NCI-H2107 treated with DMSO at 0.1 percent for 48 hours (cell line): ENCODE results near the gene BAHCC1.

Experiments
- DNase-seq: peaks from one replicate; lab custom pipeline; 2025; ENCODE audit not compliant: unreplicated experiment; lab: John Stamatoyannopoulos, UW

Gene BAHCC1

DNA sequence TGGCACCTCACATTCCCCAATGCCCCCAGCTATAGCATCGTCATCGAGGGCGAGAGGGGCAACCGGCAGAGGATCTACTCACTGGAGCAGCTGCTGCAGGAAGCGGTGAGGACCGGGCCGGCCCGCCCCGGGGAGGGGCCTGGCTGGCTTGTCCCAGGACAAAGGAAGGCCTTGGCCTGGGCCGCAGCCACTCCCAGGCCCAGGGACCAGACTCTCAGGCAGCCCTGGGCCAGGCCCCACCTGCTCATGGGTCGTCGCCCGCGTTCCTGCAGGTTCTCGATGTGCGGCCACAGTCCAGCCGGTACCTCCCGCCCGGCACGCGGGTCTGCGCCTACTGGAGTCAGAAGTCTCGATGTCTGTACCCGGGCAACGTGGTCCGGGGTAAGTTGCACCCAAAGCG, 64.0 kb downstream of the BAHCC1 start:
- DNase-seq, result no peak

- DNase-seq, result no peak
Measured at GRCh38 chr17:81459864-81460263, 64.6 kb downstream of the BAHCC1 start.

DNA sequence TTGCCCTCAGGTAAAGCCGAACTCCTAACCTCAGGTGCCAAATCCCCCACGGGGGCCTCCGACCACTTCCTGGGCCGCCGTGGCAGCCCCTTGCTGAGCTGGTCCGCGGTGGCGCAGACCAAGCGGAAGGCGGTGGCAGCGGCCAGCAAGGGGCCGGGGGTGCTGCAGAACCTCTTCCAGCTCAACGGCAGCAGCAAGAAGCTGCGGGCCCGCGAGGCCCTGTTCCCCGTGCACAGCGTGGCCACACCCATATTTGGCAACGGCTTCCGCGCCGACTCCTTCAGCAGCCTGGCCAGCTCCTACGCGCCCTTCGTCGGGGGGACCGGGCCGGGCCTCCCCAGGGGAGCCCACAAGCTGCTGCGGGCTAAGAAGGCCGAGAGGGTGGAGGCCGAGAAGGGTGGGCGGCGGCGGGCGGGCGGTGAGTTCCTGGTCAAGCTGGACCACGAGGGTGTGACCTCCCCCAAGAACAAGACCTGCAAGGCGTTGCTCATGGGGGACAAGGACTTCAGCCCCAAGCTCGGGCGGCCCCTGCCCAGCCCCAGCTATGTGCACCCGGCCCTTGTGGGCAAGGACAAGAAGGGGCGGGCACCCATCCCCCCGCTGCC, 65.7 kb downstream of the BAHCC1 start:
- no peak for DNase-seq

DNA sequence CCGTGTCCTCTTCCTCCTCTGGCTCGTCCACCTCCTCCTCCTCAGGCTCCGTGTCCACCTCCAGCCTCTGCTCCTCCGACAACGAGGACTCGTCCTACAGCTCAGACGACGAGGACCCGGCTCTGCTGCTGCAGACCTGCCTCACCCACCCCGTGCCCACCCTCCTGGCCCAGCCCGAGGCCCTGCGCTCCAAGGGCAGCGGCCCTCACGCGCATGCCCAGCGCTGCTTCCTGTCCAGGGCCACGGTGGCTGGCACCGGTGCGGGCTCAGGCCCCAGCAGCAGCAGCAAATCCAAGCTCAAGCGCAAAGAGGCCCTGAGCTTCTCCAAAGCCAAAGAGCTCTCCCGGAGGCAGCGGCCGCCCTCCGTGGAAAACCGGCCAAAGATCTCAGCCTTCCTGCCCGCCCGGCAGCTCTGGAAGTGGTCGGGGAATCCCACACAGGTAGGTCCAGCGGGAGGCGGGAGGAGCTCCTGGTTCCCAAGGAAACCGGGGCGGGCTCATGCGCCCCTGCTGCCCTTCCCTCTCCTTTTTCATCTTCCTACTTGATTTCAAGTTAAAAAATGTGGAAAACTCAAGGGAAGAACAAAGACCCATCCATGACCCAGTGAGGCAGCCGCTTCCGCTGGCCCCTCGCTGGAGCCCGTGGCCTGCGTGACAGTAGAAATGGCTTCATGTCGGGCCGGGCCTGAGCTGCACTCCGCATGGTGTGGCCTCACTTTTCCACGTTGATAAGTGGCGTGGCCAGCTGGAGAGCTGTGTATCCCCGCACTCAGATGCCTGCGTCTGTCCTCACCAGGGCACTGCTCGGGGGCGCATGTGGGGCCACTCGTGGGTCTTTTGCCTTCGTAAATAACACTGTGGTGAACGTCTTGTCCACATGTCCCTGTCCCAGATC, 66.6 kb downstream of the BAHCC1 start:
- no peak for DNase-seq

GRCh38 chr17:81462506-81463125, 67.4 kb downstream of the BAHCC1 start:
- no peak for DNase-seq

- no peak for DNase-seq
Measured at GRCh38 chr17:81463506-81463905, 68.2 kb downstream of the BAHCC1 start.

DNA sequence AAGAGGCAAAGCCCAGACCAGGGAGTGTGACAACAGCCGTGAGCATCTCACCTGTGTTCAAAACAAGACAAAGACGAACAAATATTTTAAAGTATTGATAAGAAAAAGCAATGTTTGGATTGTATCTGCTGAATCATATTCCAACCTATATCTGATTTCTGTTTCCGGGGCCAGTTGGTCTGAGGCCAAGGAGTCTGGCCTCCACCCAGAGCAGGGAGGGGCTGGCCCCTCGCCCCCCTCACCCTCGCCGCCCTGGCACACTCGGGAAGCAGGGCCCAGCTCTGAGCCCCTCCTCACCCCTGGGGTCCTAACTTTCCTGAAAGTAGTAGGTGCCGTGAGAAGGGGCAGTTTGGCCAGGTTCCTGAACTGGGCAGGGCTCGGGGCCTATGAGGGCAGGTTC, 69.3 kb downstream of the BAHCC1 start:
- no peak for DNase-seq

GRCh38 chr17:81465910-81466309, 70.7 kb downstream of the BAHCC1 start:
- DNase-seq, result no peak

- DNase-seq, result no peak
Measured at GRCh38 chr17:81466564-81467472, 71.6 kb downstream of the BAHCC1 start.

DNA sequence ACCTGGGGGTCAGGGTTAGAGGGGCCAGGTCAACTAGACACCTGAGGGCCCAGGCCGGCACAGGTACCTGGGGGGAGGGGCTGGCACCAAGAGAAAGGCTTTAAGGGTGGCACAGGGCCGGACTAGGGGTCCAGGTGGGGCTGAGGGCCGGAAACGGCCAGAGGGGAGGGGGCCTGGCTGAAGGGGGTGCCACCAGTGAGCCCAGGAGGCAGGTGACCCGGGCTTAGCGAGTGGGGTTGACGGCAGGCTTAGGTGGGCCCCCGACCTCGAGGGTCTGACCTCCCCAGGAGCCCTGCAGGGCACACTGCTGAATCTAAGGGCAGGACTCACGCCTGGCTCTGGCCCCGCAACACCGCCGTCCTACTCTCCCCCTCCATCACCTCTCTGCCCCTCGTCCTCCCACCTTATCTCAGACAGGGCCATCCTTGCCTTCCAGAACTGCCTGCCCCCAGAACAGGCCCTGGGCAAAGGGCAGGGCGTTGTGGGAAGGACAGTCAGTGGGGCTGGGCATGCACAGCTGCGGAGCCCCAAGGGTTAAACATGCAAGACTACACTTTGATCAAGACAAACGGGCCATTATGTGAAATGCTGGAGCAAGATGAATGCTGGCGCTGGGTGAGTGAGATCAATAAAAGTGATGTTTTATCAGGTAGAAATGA, 73.0 kb downstream of the BAHCC1 start:
- DNase-seq, result no peak

GRCh38 chr17:81468770-81469121, 73.5 kb downstream of the BAHCC1 start:
- DNase-seq, result no peak

GRCh38 chr17:81469266-81469665, 74.0 kb downstream of the BAHCC1 start:
- no peak for DNase-seq

DNA sequence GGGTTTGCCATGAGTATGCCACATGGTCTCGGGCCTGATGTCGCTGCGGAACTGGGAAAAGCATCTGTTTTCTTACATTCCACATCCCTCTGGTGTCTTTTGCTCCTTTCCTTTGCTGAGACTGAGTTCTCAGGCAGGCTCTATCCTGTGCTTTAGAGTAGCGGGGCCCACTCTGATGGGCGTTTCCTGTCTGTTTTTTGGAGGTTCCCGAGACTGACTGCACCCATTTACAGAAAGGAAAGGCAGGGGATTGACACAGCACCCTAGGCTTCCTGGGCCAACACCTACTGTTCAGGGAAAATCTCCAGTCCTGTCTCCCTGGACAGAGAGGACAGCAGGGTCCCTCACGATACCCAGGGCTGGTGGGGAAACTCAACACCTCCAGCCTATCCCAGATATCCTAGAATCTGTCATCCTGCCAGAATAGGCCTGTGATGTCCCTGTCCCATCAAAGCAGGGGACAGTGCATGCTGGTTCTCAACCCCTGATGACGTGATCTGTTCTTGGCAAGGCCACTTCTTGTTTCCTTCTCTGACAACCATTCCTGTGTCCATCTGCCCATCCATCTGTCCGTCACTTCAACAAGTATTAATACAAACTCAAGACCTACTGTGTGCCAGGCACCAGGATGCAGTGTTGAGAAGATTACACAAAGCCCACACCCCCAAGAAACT, 75.2 kb downstream of the BAHCC1 start:
- no peak for DNase-seq

DNA sequence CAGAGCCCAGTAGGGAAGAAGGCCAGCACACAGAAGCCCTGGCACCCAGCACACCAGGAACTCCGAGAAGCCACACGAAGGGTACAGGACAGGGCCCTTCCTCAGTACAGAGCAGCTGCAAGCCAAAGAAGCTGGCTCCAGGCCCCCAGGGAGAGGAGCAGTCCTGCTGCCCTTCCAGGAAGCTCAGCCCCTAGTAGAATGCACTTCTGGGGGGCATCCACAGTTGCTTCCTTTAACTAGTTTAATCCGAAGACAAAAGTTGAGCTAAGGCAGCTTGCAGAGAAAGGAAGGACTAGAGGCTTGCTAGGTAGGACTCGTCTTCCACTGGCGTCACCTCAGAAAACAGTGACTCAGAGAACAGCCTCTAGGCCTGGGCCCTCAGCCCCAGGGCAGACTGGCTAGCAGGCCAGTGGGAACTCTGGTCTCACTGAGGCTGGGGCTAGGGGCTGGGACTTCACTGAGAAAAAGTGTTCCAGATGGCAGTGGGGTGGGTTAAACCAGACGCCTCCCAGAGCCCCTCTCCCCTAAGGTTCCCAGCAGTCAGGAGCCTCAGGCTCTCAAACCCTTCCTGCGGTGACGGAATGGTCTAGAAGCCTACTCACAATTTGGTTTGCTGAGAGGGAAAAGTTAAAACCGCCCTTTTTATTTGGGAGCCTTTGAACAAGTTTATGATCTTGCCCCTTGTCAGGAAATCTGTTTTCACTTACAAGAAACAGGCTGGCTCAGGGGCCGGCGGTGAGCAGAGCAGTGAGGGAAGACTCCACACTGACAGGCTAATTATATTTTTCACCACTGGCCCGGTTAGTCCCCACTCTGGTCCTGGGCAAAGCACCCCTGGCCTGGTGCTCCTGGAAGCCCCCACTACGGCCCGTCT, 75.9 kb downstream of the BAHCC1 start:
- no peak for DNase-seq

GRCh38 chr17:81471818-81472456, 76.7 kb downstream of the BAHCC1 start:
- peak; percentile 91 for DNase-seq

DNA sequence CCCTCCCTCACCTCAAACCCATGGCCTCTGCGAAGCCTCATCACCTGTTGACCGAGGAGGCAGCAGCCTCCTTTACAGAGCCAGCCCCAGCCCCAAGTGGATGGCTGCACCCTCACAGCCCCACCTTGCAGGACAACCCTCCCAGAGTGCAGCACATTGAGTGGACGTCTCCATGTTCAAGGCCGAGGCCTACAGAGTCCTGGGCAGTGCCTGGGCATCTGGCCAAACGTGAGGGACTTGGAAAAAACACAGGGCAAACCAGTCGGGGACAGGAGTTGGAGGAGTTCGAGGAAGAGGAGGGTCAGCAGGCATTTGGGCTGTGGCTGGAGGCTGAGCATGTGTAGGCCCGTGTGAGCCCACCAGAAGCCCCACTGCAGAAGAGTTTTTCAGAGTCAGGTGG, 77.8 kb downstream of the BAHCC1 start:
- DNase-seq, result no peak

- no peak for DNase-seq
Measured at GRCh38 chr17:81474958-81475357, 79.7 kb downstream of the BAHCC1 start.

DNA sequence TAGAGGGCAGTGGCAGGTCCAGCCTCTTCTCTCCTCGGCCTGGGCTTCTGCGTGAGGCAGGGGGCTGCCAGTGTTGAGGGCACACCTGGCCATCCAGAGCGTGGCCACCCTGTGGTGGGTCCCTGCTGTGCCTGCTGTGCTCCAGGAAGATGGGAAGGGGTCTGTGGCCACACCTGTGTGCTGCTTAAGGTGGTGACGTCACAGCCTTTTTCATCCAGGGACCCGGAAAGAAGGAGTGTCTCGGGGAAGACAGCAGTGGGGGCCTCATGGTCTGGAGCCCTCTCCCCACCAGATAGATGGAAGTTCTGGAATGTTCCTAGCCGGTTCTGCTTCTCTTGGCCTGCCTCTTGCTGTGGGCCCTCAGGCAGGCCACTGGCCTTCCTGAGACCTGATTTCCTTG, 80.8 kb downstream of the BAHCC1 start:
- DNase-seq, result no peak

DNA sequence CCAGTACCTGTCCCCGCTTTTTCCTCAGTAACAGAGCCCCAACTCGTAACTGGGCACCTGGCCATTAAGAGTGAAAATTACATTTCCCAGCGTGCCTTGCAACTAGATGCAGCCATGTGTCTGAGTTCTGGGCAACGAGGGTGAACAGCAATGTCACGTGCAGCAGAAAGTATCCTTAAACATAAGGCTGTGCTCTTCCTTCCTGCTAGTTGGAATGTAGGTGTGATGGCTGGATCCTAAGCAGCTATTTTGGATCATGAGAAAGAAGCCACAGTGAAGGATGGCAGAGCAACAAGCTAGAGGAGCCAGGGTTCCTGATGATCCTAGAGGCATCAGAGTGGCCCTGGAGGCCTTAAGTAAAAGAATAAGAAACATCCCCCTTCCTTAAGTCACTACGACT, 81.4 kb downstream of the BAHCC1 start:
- DNase-seq, result no peak
